ENCODE results near the gene KIAA1958. TPM values are rescaled to one million over a fixed set of nuclear protein-coding genes. Genes with fewer than 3 reads are reported as not detected.

The KIAA1958 gene
- total and polyA plus RNA-seq, 9 donors: 5.7 to 40.3 (median 24.1) TPM

GRCh38 chr9:112555101-112555643 is 68.5 kb downstream of the KIAA1958 start:
- WGBS, 3 donors: 96 to 99% (median 96%) methylated on average over 3 of the region's 3 CpGs
- no peak overlapping the region for H3K27ac ChIP-seq
- no peak for DNase-seq
- H3K4me1 ChIP-seq (ENCODE audit: insufficient read depth): peaks cover 15% of the 10 kb centered on the region
- H3K9me3 ChIP-seq: no peaks in the 10 kb centered on the region
- no peaks in the 10 kb centered on the region for H3K36me3 ChIP-seq
- no peak overlapping the region for H3K4me3 ChIP-seq
- H3K27me3 ChIP-seq: no peaks in the 10 kb centered on the region
- TF ChIP-seq EP300 (IDR thresholded peaks at IDR 0.05) (no peak), POLR2A (IDR thresholded peaks at IDR 0.05) (no peak)
- TF ChIP-seq, protein P1, sequence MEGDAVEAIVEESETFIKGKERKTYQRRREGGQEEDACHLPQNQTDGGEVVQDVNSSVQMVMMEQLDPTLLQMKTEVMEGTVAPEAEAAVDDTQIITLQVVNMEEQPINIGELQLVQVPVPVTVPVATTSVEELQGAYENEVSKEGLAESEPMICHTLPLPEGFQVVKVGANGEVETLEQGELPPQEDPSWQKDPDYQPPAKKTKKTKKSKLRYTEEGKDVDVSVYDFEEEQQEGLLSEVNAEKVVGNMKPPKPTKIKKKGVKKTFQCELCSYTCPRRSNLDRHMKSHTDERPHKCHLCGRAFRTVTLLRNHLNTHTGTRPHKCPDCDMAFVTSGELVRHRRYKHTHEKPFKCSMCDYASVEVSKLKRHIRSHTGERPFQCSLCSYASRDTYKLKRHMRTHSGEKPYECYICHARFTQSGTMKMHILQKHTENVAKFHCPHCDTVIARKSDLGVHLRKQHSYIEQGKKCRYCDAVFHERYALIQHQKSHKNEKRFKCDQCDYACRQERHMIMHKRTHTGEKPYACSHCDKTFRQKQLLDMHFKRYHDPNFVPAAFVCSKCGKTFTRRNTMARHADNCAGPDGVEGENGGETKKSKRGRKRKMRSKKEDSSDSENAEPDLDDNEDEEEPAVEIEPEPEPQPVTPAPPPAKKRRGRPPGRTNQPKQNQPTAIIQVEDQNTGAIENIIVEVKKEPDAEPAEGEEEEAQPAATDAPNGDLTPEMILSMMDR (IDR thresholded peaks at IDR 0.05): no peak
- intact Hi-C loops (cut with DNase I): no loop called here

DNA sequence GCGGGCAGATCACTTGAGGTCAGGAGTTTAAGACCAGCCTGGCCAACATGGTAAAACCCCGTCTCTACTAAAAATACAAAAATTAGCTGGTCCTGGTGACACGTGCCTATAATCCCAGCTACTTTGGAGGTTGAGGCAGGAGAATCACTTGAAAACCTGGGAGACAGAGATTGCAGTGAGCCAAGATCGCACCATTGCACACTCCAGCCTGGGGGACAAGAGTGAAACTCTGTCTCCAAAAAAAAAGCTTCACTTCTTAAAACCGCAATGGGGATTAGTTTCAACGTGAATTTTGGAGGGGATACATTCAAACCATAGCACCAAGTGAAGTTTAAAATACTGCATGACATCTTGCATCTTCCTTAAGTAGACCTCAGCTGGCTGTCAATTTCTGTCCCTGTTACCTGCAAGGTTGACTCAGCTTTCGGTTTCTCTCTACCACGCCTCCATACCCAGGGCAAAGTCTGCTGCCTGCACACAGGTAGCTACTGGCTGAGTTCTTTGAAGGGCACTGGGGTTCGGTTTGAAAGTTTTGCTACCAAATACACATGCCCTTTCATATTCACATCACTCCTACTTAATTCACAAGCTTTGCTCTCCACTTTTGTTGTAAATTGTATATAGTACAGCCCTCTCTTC is 69.3 kb downstream of the KIAA1958 start:
- no peaks in the 10 kb centered on the region for H3K27me3 ChIP-seq
- no peak for DNase-seq
- intact Hi-C loops (cut with DNase I): no loop called here
- H3K27ac ChIP-seq: no peak overlapping the region
- no peaks in the 10 kb centered on the region for H3K36me3 ChIP-seq
- H3K4me1 ChIP-seq (ENCODE audit: insufficient read depth): peaks cover 15% of the 10 kb centered on the region
- 92 to 94% (median 93%) methylated on average over 9 of the region's 9 CpGs for WGBS, 3 donors
- no peak overlapping the region for H3K4me3 ChIP-seq
- H3K9me3 ChIP-seq: no peaks in the 10 kb centered on the region
- TF ChIP-seq EP300 (IDR thresholded peaks at IDR 0.05) (no peak), POLR2A (IDR thresholded peaks at IDR 0.05) (no peak)
- TF ChIP-seq, protein P1 (IDR thresholded peaks at IDR 0.05): no peak

DNA sequence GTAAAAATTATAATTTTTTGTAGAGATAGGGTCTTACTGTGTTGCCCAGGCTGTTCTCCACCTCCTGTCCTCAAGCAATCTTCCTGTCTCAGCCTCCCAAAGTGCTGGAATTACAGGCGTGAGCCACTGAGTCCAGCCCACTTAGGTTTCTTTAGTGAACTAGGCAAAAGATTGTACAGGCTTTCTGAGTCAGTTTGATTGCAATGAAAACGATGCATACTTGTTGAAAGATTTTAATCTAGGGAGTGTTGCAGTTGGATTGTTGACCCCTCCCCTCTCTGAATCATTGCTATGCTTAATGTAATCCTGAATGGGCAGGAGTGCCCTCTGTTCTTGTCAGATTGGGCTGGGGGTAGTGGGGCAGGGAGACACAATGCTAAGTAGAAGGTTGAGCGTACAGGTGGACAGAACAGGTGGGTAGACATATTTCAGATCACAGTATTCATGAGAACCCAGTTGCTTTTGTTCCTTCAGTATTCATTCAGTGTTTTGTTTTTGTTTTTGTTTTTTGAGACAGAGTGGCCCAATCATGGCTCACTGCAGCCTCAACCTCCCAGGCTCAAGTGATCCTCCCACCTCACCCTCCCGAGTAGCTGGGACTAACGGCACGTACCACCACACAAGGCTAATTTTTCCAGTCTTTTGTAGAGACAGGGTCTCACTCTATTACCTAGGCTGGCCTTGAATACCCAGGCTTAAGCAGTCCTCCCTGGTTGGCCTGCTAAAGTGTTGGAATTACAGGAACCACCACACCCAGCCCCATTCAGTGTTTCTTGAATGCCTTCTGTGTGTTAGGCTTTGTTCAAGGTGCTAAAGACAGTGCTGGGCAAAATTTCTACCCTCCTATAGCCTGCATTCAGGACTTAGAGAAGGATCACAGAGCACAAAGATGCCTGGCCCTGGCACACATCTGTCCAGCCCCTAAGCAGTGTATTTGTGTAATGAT is 70.1 kb downstream of the KIAA1958 start:
- intact Hi-C loops (cut with DNase I): no loop called here
- H3K27me3 ChIP-seq: no peaks in the 10 kb centered on the region
- H3K4me3 ChIP-seq: no peak overlapping the region
- no peaks in the 10 kb centered on the region for H3K9me3 ChIP-seq
- peaks cover 15% of the 10 kb centered on the region for H3K4me1 ChIP-seq (ENCODE audit: insufficient read depth)
- no peaks in the 10 kb centered on the region for H3K36me3 ChIP-seq
- TF ChIP-seq, protein P1 (IDR thresholded peaks at IDR 0.05): no peak
- TF ChIP-seq POLR2A (IDR thresholded peaks at IDR 0.05) (no peak), EP300 (IDR thresholded peaks at IDR 0.05) (no peak)
- WGBS, 3 donors: 75 to 85% (median 79%) methylated on average over 6 of the region's 6 CpGs
- no peak for DNase-seq
- H3K27ac ChIP-seq: no peak overlapping the region

DNA sequence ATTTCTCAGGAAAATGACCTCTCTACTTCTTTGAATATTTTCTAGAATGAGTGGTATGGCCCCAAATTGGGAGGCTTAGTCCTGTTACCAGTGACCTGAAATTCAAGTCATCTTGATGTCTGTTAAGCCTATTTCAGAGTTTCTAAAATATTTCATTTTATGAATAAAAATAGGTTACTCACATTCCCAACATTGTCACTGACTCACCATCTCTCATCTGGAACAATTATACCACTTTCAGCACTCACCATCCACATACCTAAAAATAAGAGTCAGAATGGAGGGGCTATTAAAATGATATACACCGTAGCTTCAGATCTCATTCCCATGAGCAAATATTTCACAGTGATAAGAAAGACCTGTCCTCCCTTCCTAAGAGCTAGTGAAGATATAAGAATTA is 71.8 kb downstream of the KIAA1958 start:
- Histone ChIP-seq H3K4me1 (ENCODE audit: insufficient read depth) (peaks cover 8% of the 10 kb centered on the region), H3K4me3 (no peak overlapping the region), H3K27ac (no peak overlapping the region), H3K27me3 (no peaks in the 10 kb centered on the region), H3K9me3 (no peaks in the 10 kb centered on the region), H3K36me3 (no peaks in the 10 kb centered on the region)
- no peak for DNase-seq
- TF ChIP-seq POLR2A (IDR thresholded peaks at IDR 0.05): no peak
- no peak for TF ChIP-seq EP300 (IDR thresholded peaks at IDR 0.05)
- TF ChIP-seq, protein P1 (IDR thresholded peaks at IDR 0.05): no peak
- intact Hi-C loops (cut with DNase I): no loop called here
- 45 to 79% (median 58%) methylated on average over 1 of the region's 1 CpG for WGBS, 3 donors
